Measurements from ENCODE around the gene RSKR. TPM values are rescaled to one million over a fixed set of nuclear protein-coding genes. Genes with fewer than 3 reads are reported as not detected.
A peak's percentile ranks its signal among the peaks of the same experiment; 100 is the strongest.

RSKR gene
- total RNA-seq, 1 donor from 2014 or later = 0.32 TPM

DNA sequence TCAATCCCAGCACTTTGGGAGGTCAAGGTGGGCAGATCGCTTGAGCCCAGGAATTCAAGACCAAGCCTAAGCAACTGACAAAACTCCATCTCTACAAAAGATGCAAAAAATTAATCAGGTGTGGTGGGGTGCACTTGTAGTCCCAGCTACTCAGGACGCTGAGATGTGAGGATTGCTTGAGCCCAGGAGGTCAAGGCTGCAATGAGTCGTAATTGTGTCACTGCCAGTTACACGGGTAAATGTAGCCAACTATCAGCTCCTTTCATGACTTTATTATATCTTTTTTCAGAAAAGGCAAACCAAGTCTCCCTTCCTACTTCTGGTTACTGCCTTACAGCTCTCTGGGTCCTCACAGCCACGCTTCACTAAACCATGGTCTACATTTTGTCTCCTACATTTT lies 43.8 kb upstream of the RSKR start:
- H3K36me3 ChIP-seq = peaks cover 26 to 37% of the 10 kb centered on the region in 2 donors
- intact Hi-C loops (cut with DNase I) = no loop called here

DNA sequence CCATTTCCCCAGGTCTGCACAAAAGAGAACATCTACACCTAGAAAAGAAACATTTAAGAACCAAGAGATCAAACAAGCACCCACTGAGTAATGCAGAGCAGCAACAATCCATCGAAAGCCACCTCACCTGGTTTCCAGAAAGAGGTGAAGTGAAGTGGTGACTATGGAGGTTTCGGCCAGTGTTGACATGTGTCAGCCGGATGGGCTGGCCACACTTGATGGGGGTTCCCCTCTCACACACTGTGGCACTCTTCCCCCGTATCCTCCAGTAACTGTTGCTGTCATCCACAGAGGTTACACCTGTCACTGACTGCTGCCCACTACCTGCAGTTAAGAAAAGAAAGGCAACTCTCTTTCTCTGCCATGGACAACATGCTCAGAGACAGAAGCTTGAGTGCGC lies 41.2 kb upstream of the RSKR start:
- H3K36me3 ChIP-seq = peaks cover 45 to 47% of the 10 kb centered on the region in 2 donors
- TF ChIP-seq, protein P1, sequence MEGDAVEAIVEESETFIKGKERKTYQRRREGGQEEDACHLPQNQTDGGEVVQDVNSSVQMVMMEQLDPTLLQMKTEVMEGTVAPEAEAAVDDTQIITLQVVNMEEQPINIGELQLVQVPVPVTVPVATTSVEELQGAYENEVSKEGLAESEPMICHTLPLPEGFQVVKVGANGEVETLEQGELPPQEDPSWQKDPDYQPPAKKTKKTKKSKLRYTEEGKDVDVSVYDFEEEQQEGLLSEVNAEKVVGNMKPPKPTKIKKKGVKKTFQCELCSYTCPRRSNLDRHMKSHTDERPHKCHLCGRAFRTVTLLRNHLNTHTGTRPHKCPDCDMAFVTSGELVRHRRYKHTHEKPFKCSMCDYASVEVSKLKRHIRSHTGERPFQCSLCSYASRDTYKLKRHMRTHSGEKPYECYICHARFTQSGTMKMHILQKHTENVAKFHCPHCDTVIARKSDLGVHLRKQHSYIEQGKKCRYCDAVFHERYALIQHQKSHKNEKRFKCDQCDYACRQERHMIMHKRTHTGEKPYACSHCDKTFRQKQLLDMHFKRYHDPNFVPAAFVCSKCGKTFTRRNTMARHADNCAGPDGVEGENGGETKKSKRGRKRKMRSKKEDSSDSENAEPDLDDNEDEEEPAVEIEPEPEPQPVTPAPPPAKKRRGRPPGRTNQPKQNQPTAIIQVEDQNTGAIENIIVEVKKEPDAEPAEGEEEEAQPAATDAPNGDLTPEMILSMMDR (IDR thresholded peaks at IDR 0.05) = no peak
- H3K27ac ChIP-seq = no peak overlapping the region
- no peak overlapping the region for H3K4me3 ChIP-seq
- no peaks in the 10 kb centered on the region for H3K27me3 ChIP-seq
- no peaks in the 10 kb centered on the region for H3K9me3 ChIP-seq
- H3K4me1 ChIP-seq = no peaks in the 10 kb centered on the region
- no peak for DNase-seq (ENCODE audit: low spot score in 2 of 2)
- intact Hi-C loops (cut with DNase I) = no loop called here

More for the DNA sequence above, 43.8 kb upstream of the RSKR start:
- DNase-seq (ENCODE audit: low spot score in 2 of 2) = no peak
- no peaks in the 10 kb centered on the region for H3K27me3 ChIP-seq
- TF ChIP-seq, protein P1 (IDR thresholded peaks at IDR 0.05) = no peak
- H3K9me3 ChIP-seq = no peaks in the 10 kb centered on the region
- H3K4me3 ChIP-seq = no peak overlapping the region
- no peak overlapping the region for H3K27ac ChIP-seq
- H3K4me1 ChIP-seq = peaks cover 4 to 10% of the 10 kb centered on the region in 2 donors

DNA sequence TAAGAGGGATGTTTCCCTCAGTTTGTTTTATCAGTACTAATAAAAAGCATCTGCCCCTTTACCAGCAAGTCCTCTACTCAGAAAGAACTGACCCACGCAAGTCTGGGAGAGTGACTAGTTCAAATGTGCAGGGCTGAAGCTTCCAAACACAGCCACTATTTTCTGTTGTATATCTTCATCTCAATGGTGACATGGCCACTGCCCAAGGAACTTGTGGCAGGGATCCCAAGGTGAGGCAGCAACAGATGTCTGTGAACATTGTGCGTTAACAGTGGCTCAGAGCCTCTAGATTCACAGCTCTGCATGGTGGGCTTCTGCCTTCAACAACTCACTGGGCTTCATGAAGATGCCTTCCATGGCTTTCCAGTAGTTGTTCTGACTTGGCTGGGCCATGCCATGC lies 34.7 kb upstream of the RSKR start:
- no peak for DNase-seq (ENCODE audit: low spot score in 2 of 2)

DNA sequence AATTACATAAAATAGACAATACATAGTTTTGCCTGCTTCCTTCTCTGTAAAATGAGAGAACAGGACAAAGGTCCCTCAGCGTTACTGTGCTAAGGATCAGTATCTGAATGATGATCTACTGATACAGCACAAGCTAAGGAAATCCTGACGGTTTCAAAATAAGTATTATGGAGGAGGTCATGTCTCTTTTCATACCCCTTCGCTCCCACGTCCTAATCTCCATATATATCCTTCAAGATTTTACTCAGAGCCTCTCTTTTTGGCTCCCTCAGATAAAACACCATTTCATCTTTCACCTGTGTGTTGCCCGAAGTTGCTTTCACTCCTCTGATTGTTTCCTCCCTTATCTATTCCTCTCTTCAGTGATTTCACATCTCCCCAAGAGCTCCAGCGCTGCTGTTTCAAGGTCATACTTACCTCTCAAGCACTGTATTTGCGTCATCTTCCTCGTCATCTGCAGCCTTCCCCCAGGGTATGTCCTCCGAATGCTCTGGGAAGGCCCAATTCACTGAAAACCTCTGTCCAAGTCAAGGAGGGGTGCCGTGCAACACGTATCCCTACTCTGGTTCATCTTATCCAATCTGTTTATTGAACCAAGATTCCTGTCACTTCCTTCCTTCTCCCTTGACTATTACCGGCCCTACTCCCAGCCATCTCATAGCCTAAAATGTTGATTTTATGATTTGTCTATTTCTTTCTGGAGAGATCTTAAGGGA lies 32.2 kb upstream of the RSKR start:
- Histone ChIP-seq H3K4me3 (peak overlapping the region; percentile 91 to 95), H3K27ac (peak overlapping the region; percentile 93 to 94)
- intact Hi-C loops (cut with DNase I) = loop anchor here (5.0 kb wide), 2 partner anchors 306 to 309 kb away; partner anchors contain the start of genes IFT20, PHF12 and TNFAIP1

More for the DNA sequence above, 34.7 kb upstream of the RSKR start:
- H3K9me3 ChIP-seq = no peaks in the 10 kb centered on the region
- intact Hi-C loops (cut with DNase I) = loop anchor here (5.0 kb wide), 2 partner anchors 304 to 311 kb away; partner anchors contain the start of genes IFT20, PHF12 and TNFAIP1
- no peaks in the 10 kb centered on the region for H3K27me3 ChIP-seq
- H3K36me3 ChIP-seq = peaks cover 21 to 25% of the 10 kb centered on the region in 2 donors
- TF ChIP-seq, protein P1 (IDR thresholded peaks at IDR 0.05) = no peak
- no peak overlapping the region for H3K4me3 ChIP-seq
- H3K27ac ChIP-seq = no peak overlapping the region
- peaks cover 5 to 17% of the 10 kb centered on the region in 2 donors for H3K4me1 ChIP-seq

DNA sequence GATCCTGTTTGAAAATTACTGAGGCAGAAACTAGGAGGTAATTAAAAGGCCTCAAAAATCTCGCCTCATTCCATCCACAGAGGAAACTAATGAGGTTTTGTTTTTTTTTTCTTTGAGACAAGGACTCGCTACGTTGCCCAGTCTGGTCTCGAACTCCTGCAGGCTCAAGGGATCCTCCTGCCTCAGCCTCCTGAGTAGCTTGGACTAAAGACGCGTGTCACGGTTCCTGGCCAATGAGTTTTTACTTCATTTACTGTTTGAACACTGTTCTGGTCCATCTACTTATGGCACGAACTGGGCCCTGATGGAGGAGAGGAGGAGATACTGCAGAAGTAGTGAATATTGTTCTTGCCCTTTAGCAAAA lies 31.6 kb upstream of the RSKR start:
- Histone ChIP-seq H3K27me3 (no peaks in the 10 kb centered on the region), H3K4me1 (peaks cover 5 to 27% of the 10 kb centered on the region in 2 donors), H3K4me3 (peak overlapping the region; percentile 91 to 95), H3K9me3 (no peaks in the 10 kb centered on the region), H3K36me3 (peaks cover 12 to 32% of the 10 kb centered on the region in 2 donors), H3K27ac (peak overlapping the region; percentile 93 to 94)
- TF ChIP-seq, protein P1 (IDR thresholded peaks at IDR 0.05) = no peak
- DNase-seq (ENCODE audit: low spot score in 2 of 2) = no peak
- intact Hi-C loops (cut with DNase I) = loop anchor here (2.0 to 5.0 kb wide), 4 partner anchors 69 to 308 kb away; partner anchors contain the start of genes ALDOC, IFT20, PHF12 and RPL23A

More for the DNA sequence above, 32.2 kb upstream of the RSKR start:
- TF ChIP-seq, protein P1 (IDR thresholded peaks at IDR 0.05) = no peak
- Histone ChIP-seq H3K36me3 (peaks cover 17 to 30% of the 10 kb centered on the region in 2 donors), H3K4me1 (peaks cover 5 to 27% of the 10 kb centered on the region in 2 donors), H3K9me3 (no peaks in the 10 kb centered on the region), H3K27me3 (no peaks in the 10 kb centered on the region)
- DNase-seq (ENCODE audit: low spot score in 2 of 2) = no peak

Data from ascending aorta (tissue), 2 donors.